IMR-90 (cell line): Measurements from ENCODE around the gene MTUS2. TPM values are rescaled to one million over a fixed set of nuclear protein-coding genes. Genes with fewer than 3 reads are reported as not detected.

Experiments
- ATAC-seq: fragments of 200-7000 bp; cut with Tn5 transposase; 2 replicates; pipeline ENCODE4 v1.9.1; 2020; ENCODE audit warnings: low read depth, mild to moderate bottlenecking, moderate library complexity
- BruUV-seq: library from RNA; stranded (reverse); fragments of 400-500 nt; replicated peaks from 2 replicates; lab custom pipeline; 2021; lab: Mats Ljungman, UMichigan
- CTCF ChIA-PET: fragments of 300-600 bp; formaldehyde crosslinking; extraction: SDS; loops from one replicate; lab custom pipeline; 2021; ENCODE audit warnings: antibody characterized with exemption; lab: Yijun Ruan, JAX
- POLR2A ChIA-PET: fragments of 300-600 bp; sonication (Branson Sonifier 250); formaldehyde crosslinking; loops from one replicate; lab custom pipeline; 2022; ENCODE audit warnings: antibody characterized with exemption; ENCODE audit not compliant: unreplicated experiment; lab: Charles Lee
- DNase-seq: peaks from one replicate; pipeline ENCODE4 v3.0.0; 2013
- H2AFZ ChIP-seq: replicated peaks from 2 replicates; pipeline ENCODE3; 2013; ENCODE audit warnings: low read length, mild to moderate bottlenecking; ENCODE audit not compliant: poor library complexity
- H2AK5ac ChIP-seq: 2 replicates; pipeline ENCODE4 v1.6.1; 2013; ENCODE audit warnings: low read depth, low read length, inconsistent platforms
- H2AK9ac ChIP-seq: replicated peaks from 2 replicates; pipeline ENCODE3; 2013; ENCODE audit warnings: mild to moderate bottlenecking, low read depth, low read length, moderate library complexity; ENCODE audit not compliant: poor library complexity
- H2BK120ac ChIP-seq: 2 replicates; pipeline ENCODE4 v1.6.1; 2013; ENCODE audit warnings: low read depth, low read length, inconsistent platforms
- H2BK15ac ChIP-seq: 3 replicates; pipeline ENCODE4 v1.6.1; 2013; ENCODE audit warnings: low read depth, low read length, inconsistent platforms
- H2BK20ac ChIP-seq: 2 replicates; pipeline ENCODE4 v1.6.1; 2013; ENCODE audit warnings: low read depth, mild to moderate bottlenecking, inconsistent platforms, low read length, moderate library complexity
- H2BK5ac ChIP-seq: 2 replicates; pipeline ENCODE4 v1.6.1; 2013; ENCODE audit warnings: mild to moderate bottlenecking, low read depth, low read length, inconsistent platforms; ENCODE audit not compliant: poor library complexity, severe bottlenecking
- H3K14ac ChIP-seq: replicated peaks from 2 replicates; pipeline ENCODE4 v1.6.1; 2013; ENCODE audit warnings: low read depth, low read length, inconsistent platforms
- H3K18ac ChIP-seq: 2 replicates; pipeline ENCODE4 v1.6.1; 2013; ENCODE audit warnings: low read depth, low read length, control low read depth
- H3K23ac ChIP-seq: 2 replicates; pipeline ENCODE4 v1.6.1; 2013; ENCODE audit warnings: low read depth, low read length, inconsistent platforms
- H3K27ac ChIP-seq: 2 replicates; pipeline ENCODE4 v1.5.1; 2013; ENCODE audit warnings: mild to moderate bottlenecking, control low read depth, low read length; ENCODE audit not compliant: insufficient read depth
- H3K27me3 ChIP-seq: 2 replicates; pipeline ENCODE4 v1.6.1; 2013; ENCODE audit warnings: low read length; ENCODE audit not compliant: control insufficient read depth, insufficient read depth
- H3K36me3 ChIP-seq: 2 replicates; pipeline ENCODE4 v1.6.1; 2013; ENCODE audit warnings: low read length, mixed read lengths; ENCODE audit not compliant: control insufficient read depth, insufficient read depth
- H3K4ac ChIP-seq: 2 replicates; pipeline ENCODE4 v1.6.1; 2013; ENCODE audit warnings: low read depth, low read length, inconsistent platforms
- H3K4me1 ChIP-seq: 2 replicates; pipeline ENCODE4 v1.6.1; 2013; ENCODE audit warnings: low read length, mixed read lengths; ENCODE audit not compliant: control insufficient read depth, insufficient read depth
- H3K4me2 ChIP-seq: 2 replicates; pipeline ENCODE4 v1.6.1; 2013; ENCODE audit warnings: low read depth, mild to moderate bottlenecking, control low read depth, low read length, moderate library complexity
- H3K4me3 ChIP-seq: 2 replicates; pipeline ENCODE4 v1.5.1; 2013; ENCODE audit warnings: low read depth, mild to moderate bottlenecking, control low read depth, low read length, moderate library complexity; ENCODE audit not compliant: insufficient read depth
- H3K56ac ChIP-seq: 2 replicates; pipeline ENCODE4 v1.6.1; 2013; ENCODE audit warnings: low read length, inconsistent platforms; ENCODE audit not compliant: insufficient read depth; ENCODE audit errors: extremely low read depth
- H3K79me1 ChIP-seq, 2 experiments: 2 replicates each; pipeline ENCODE4 v1.6.1; 2013; ENCODE audit warnings: low read length in 2 of 2, inconsistent platforms in 1 of 2, low read depth in 1 of 2
- H3K9ac ChIP-seq: 2 replicates; pipeline ENCODE4 v1.6.1; 2013; ENCODE audit warnings: low read depth, low read length, control low read depth
- H3K9me1 ChIP-seq: 2 replicates; pipeline ENCODE4 v1.6.1; 2013; ENCODE audit warnings: low read length, inconsistent platforms; ENCODE audit not compliant: insufficient read depth
- H3K9me3 ChIP-seq: 2 replicates; pipeline ENCODE4 v1.6.1; 2013; ENCODE audit warnings: low read length; ENCODE audit not compliant: control insufficient read depth, insufficient read depth
- H4K20me1 ChIP-seq: 2 replicates; pipeline ENCODE4 v1.6.1; 2013; ENCODE audit warnings: low read length, inconsistent platforms; ENCODE audit not compliant: insufficient read depth
- H4K5ac ChIP-seq: 2 replicates; pipeline ENCODE4 v1.6.1; 2013; ENCODE audit warnings: mild to moderate bottlenecking, low read depth, low read length, control low read depth
- H4K8ac ChIP-seq, 2 experiments: 2 replicates each; pipeline ENCODE4 v1.6.1; 2013; ENCODE audit warnings: low read depth in 2 of 2, low read length in 2 of 2, control low read depth in 1 of 2, inconsistent platforms in 1 of 2
- H4K91ac ChIP-seq: 2 replicates; pipeline ENCODE4 v1.6.1; 2013; ENCODE audit warnings: low read depth, low read length, inconsistent platforms; ENCODE audit not compliant: insufficient read depth
- MAFK ChIP-seq: IDR thresholded peaks from 2 replicates; pipeline ENCODE4 v1.6.1; 2012; ENCODE audit warnings: low read depth, low read length, improper control_type of control experiment
- NFE2L2 ChIP-seq: fragments of 150-350 bp; IDR thresholded peaks from 2 replicates; pipeline ENCODE4 v1.6.1; 2016; ENCODE audit warnings: low read depth, mild to moderate bottlenecking, low read length
- WGBS, 2 experiments: methylation state at CpG; one replicate each; pipeline versions ENCODE4 v1.1.5 to v1.1.7; 2013; ENCODE audit warnings: missing lambda C conversion rate in 2 of 2; ENCODE audit not compliant: insufficient read length in 1 of 2; ENCODE audit errors: extremely low coverage in 2 of 2; 5-methylcytosine and 5-hydroxymethylcytosine counted together
- dilution Hi-C: fragments of 300-500 bp; cut with HindIII; formaldehyde crosslinking; loops from one replicate; pipeline ENCODE4 v1.14.3; 2018; ENCODE audit warnings: low sequenced_read_pairs; ENCODE audit not compliant: unreplicated experiment
- in situ Hi-C: fragments of 300-500 bp; cut with MboI; formaldehyde crosslinking; loops from 3 replicates; pipeline ENCODE4 v1.14.3; 2019; ENCODE audit warnings: low sequenced_read_pairs, inconsistent platforms, mixed read lengths
- intact Hi-C: fragments of 100-400 bp; cut with micrococcal nuclease; formaldehyde crosslinking; loops from 2 replicates; pipeline ENCODE4 v1.10.0; 2022
- polyA plus RNA-seq, 3 experiments: library from polyadenylated mRNA; depleted of rRNA; stranded (reverse); fragments of >200 nt; gene quantifications; 2 replicates each; pipeline ENCODE4 v1.2.3, GENCODE V29; 2012; ENCODE audit warnings: low replicate concordance in 1 of 3
- total RNA-seq: library from RNA; depleted of rRNA; stranded (reverse); fragments of >200 nt; gene quantifications from 2 replicates; pipeline ENCODE4 v1.2.3, GENCODE V29; 2012
- TF ChIP-seq, protein P1 (sequence below): conservative IDR thresholded peaks from 2 replicates; pipeline ENCODE4 v1.5.1; 2012; ENCODE audit warnings: mild to moderate bottlenecking, low read depth, low read length, improper control_type of control experiment

The MTUS2 gene
- total and polyA plus RNA-seq, 2 of the 4 experiments (the other 2 are of a cell fraction), result under 0.01 to 0.02 TPM

- Histone ChIP-seq H3K36me3 (no peaks in the 10 kb centered on the region), H4K20me1 (no peaks in the 10 kb centered on the region), H3K18ac (no peak overlapping the region), H2BK120ac (no peak overlapping the region), H3K56ac (no peak overlapping the region), H2AK5ac (no peak overlapping the region), H2BK20ac (no peak overlapping the region), H2AK9ac (no peak overlapping the region), H4K5ac (no peak overlapping the region), H3K79me1 (no peaks in the 10 kb centered on the region), H3K27me3 (no peaks in the 10 kb centered on the region), H4K91ac (no peak overlapping the region), H3K23ac (no peak overlapping the region), H3K4me1 (no peaks in the 10 kb centered on the region), H3K9me1 (no peaks in the 10 kb centered on the region), H3K4me3 (no peak overlapping the region), H3K4ac (no peak overlapping the region), H3K14ac (no peak overlapping the region), H2AFZ (no peak overlapping the region), H2BK5ac (no peak overlapping the region), H4K8ac (no peak overlapping the region), H3K9me3 (peaks cover 2% of the 10 kb centered on the region; the same call in 1 of the 2 replicates), H3K9ac (no peak overlapping the region), H3K27ac (no peak overlapping the region), H2BK15ac (no peak overlapping the region), H3K4me2 (no peak overlapping the region)
- intact Hi-C loops, result no loop called here
- DNase-seq (no peak), ATAC-seq (no peak)
- no TSS peak for BruUV-seq
- no CpG with 5 or more reads among the region's 1 CpG for WGBS, 2 experiments
- in situ Hi-C loops, result no loop called here
- dilution Hi-C loops, result no loop called here
- POLR2A ChIA-PET, result no interaction called here
- peak; percentile 60 for TF ChIP-seq MAFK
- TF ChIP-seq NFE2L2, result peak; percentile 82
- TF ChIP-seq, protein P1, sequence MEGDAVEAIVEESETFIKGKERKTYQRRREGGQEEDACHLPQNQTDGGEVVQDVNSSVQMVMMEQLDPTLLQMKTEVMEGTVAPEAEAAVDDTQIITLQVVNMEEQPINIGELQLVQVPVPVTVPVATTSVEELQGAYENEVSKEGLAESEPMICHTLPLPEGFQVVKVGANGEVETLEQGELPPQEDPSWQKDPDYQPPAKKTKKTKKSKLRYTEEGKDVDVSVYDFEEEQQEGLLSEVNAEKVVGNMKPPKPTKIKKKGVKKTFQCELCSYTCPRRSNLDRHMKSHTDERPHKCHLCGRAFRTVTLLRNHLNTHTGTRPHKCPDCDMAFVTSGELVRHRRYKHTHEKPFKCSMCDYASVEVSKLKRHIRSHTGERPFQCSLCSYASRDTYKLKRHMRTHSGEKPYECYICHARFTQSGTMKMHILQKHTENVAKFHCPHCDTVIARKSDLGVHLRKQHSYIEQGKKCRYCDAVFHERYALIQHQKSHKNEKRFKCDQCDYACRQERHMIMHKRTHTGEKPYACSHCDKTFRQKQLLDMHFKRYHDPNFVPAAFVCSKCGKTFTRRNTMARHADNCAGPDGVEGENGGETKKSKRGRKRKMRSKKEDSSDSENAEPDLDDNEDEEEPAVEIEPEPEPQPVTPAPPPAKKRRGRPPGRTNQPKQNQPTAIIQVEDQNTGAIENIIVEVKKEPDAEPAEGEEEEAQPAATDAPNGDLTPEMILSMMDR, result no peak
- CTCF ChIA-PET, result no interaction called here
Observed at GRCh38 chr13:29294821-29295220, 474.7 kb downstream of the MTUS2 start.
